DOHH2 (cell line): Measurements from ENCODE around the gene SPATC1L.

Source experiments
- CTCF ChIP-seq: fragments of 200-600 bp; sonication (generic); IDR thresholded peaks from one replicate; pipeline ENCODE4 v1.5.1; 2014; ENCODE audit warnings: antibody characterized with exemption, mild to moderate bottlenecking, low read depth, low read length; ENCODE audit not compliant: poor library complexity, severe bottlenecking
- EZH2phosphoT487 ChIP-seq: fragments of 200-600 bp; sonication (generic); IDR thresholded peaks from 2 replicates; pipeline ENCODE4 v1.6.1; 2017; ENCODE audit warnings: borderline replicate concordance, mild to moderate bottlenecking, antibody characterized with exemption, low read length, moderate library complexity, mixed read lengths

GRCh38 chr21:46191257-46191685 lies 7.0 kb upstream of the SPATC1L start:
- TF ChIP-seq CTCF (no peak), EZH2phosphoT487 (no peak)
